GM12874 (cell line): Measurements from ENCODE around the gene TPI1.

Experiments used
- CTCF ChIP-seq: IDR thresholded peaks from 2 replicates; pipeline ENCODE4 v1.5.1; 2011; ENCODE audit warnings: low read depth, mild to moderate bottlenecking, control low read depth, low read length, moderate library complexity; ENCODE audit not compliant: insufficient read depth

The TPI1 gene

GRCh38 chr12:6867413-6868210 lies at the start of gene TPI1:
TSS of gene TPI1 (plus strand) at chr12:6867531. CDS start at chr12:6867567, 36 bp downstream.
- TF ChIP-seq CTCF = no peak

- no peak for TF ChIP-seq CTCF
Observed at GRCh38 chr12:6817662-6818157, 49.6 kb upstream of the TPI1 start.

GRCh38 chr12:6818222-6818621 lies 49.1 kb upstream of the TPI1 start:
- TF ChIP-seq CTCF = no peak

GRCh38 chr12:6818645-6819044 lies 48.7 kb upstream of the TPI1 start:
- no peak for TF ChIP-seq CTCF

GRCh38 chr12:6819106-6820030 lies 48.0 kb upstream of the TPI1 start:
- no peak for TF ChIP-seq CTCF

GRCh38 chr12:6820166-6820565 lies 47.2 kb upstream of the TPI1 start:
- TF ChIP-seq CTCF = no peak
